Right atrium auricular region (tissue), 2 donors: Measurements from ENCODE around the gene KDM4B. TPM values are rescaled to one million over a fixed set of nuclear protein-coding genes. Genes with fewer than 3 reads are reported as not detected.

Source experiments
- DNase-seq: peaks from one replicate; pipeline ENCODE4 v3.0.0-alpha.2; 2019; ENCODE audit warnings: low spot score
- H3K27ac ChIP-seq, 2 donors: fragments of 200-600 bp; sonication (generic); 1 replicate in 1 of 2; 2 replicates in 1 of 2; pipeline ENCODE4 v1.5.1; 2016 to 2019
- H3K27me3 ChIP-seq, 2 donors: fragments of 200-600 bp; sonication (generic); one replicate each; pipeline versions ENCODE4 v1.5.1 to v1.6.0; 2017 to 2019
- H3K36me3 ChIP-seq: fragments of 200-600 bp; sonication (generic); one replicate; pipeline ENCODE4 v1.5.1; 2016
- H3K4me1 ChIP-seq, 2 donors: fragments of 200-600 bp; sonication (generic); one replicate each; pipeline versions ENCODE4 v1.5.1 to v1.6.0; 2017 to 2019
- H3K4me3 ChIP-seq, 2 donors: fragments of 200-600 bp; sonication (generic); 1 replicate in 1 of 2; 2 replicates in 1 of 2; pipeline ENCODE4 v1.5.1; 2017 to 2019; ENCODE audit warnings: mild to moderate bottlenecking in 1 of 2, moderate library complexity in 1 of 2
- H3K9me3 ChIP-seq, 2 donors: fragments of 200-600 bp; sonication (generic); one replicate each; pipeline ENCODE4 v1.5.1; 2019
- total RNA-seq, 2 donors: library from RNA; depleted of rRNA; stranded (reverse); fragments of >200 nt; gene quantifications; one replicate each; pipeline ENCODE4 v1.1.0, GENCODE V29; 2016
- TF ChIP-seq, protein P1 (sequence below), 2 donors: fragments of 200-600 bp; sonication (generic); IDR thresholded peaks; one replicate each; pipeline ENCODE4 v1.5.1; 2019; ENCODE audit warnings: antibody characterized with exemption in 2 of 2

Gene KDM4B
- total RNA-seq, 2 donors from 2014 or later: 17.6 to 26.0 TPM

DNA sequence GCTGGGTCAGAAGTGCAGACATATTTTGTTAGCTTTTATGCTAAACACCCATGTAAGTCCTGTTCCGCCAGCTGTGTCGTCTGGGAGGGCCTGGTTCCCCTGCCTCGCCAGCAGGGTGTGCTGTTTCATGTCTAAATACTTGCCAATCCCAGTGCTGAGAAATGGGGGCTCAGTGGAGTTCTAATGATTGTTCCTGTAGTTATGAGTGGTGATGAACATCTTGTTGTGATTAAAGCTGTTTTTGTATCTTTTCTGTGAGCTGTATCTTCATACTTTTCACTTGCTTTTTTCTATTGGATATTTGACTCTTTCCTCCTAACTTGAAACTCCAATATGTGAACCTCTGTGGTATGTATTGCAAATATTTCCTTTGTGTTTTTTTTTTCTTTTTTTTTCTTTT, 32.7 kb downstream of the KDM4B start:
- no peak overlapping the region for H3K4me3 ChIP-seq
- TF ChIP-seq, protein P1, sequence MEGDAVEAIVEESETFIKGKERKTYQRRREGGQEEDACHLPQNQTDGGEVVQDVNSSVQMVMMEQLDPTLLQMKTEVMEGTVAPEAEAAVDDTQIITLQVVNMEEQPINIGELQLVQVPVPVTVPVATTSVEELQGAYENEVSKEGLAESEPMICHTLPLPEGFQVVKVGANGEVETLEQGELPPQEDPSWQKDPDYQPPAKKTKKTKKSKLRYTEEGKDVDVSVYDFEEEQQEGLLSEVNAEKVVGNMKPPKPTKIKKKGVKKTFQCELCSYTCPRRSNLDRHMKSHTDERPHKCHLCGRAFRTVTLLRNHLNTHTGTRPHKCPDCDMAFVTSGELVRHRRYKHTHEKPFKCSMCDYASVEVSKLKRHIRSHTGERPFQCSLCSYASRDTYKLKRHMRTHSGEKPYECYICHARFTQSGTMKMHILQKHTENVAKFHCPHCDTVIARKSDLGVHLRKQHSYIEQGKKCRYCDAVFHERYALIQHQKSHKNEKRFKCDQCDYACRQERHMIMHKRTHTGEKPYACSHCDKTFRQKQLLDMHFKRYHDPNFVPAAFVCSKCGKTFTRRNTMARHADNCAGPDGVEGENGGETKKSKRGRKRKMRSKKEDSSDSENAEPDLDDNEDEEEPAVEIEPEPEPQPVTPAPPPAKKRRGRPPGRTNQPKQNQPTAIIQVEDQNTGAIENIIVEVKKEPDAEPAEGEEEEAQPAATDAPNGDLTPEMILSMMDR (IDR thresholded peaks at IDR 0.05): peak; percentile 34 to 65
- no peak for DNase-seq
- no peak overlapping the region for H3K27ac ChIP-seq
- peaks cover 11% of the 10 kb centered on the region for H3K36me3 ChIP-seq
- H3K27me3 ChIP-seq: no peaks in the 10 kb centered on the region
- no peaks in the 10 kb centered on the region for H3K9me3 ChIP-seq
- H3K4me1 ChIP-seq: peaks cover 0 to 12% of the 10 kb centered on the region in 2 donors

DNA sequence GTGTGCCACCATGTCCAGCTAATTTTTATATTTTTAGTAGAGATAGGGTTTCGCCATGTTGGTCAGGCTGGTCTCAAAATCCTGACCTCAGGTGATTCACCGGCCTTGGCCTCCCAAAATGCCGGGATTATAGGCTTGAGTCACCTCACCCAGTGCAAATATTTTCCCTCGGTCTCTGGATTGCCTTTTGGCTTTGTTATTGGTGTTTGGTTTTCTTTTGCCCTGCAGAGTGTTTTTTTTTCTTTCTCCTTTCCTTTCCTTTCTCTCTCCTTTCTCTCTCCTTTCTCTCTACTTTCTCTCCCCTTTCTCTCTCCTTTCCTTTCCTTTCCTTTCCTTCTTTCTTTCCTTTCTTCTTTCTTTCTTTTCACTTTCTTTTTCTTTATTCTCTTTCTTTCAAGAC, 33.2 kb downstream of the KDM4B start:
- TF ChIP-seq, protein P1 (IDR thresholded peaks at IDR 0.05): no peak
- Histone ChIP-seq H3K4me1 (peaks cover 0 to 17% of the 10 kb centered on the region in 2 donors), H3K27ac (no peak overlapping the region), H3K27me3 (no peaks in the 10 kb centered on the region), H3K4me3 (no peak overlapping the region), H3K36me3 (peaks cover 11% of the 10 kb centered on the region), H3K9me3 (no peaks in the 10 kb centered on the region)
- DNase-seq: no peak

DNA sequence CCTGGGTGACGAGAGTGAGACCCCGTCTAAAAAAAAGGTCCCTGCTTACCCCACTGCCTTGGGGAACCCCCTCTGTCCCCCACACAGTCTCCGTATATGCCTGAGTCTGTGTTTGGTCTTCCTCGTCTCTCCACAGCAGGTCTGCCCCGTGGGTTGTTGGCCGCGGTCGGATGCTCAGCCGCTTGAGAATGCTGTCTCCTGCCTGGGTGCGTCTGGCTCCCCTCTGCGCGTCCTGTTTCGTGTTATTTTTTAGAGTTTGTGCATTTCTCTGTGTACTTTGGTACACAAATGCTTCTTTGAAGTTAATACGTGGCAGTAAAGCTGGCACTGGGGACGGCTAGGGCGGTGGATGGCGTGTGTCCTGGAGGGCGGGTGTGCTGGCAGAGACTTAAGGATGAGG, 34.9 kb downstream of the KDM4B start:
- H3K27me3 ChIP-seq: no peaks in the 10 kb centered on the region
- TF ChIP-seq, protein P1 (IDR thresholded peaks at IDR 0.05): no peak
- H3K36me3 ChIP-seq: no peaks in the 10 kb centered on the region
- H3K4me1 ChIP-seq: peaks cover 0 to 17% of the 10 kb centered on the region in 2 donors
- no peak overlapping the region for H3K4me3 ChIP-seq
- DNase-seq: no peak
- peaks cover 0 to 6% of the 10 kb centered on the region in 2 donors for H3K9me3 ChIP-seq
- H3K27ac ChIP-seq: no peak overlapping the region

DNA sequence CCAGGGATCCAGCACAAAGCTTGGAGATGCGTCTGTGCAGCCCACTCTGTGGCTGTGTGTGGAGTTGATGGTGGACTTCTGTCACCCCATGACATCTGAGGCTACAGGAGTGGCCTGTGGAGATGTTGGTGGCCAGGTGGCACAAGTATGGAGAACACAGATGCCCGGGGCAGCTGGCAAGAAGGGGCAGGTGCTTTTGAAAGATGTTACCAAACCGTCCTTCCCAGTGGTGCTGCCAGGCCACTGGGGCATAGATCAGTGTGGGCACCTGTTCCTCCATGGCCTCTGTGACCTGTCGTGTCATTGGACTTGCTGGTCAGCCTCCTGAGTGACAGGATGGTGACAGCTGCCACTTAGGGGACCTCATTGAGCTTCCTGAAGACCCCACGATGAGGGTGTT, 36.2 kb downstream of the KDM4B start:
- H3K36me3 ChIP-seq: no peaks in the 10 kb centered on the region
- TF ChIP-seq, protein P1 (IDR thresholded peaks at IDR 0.05): no peak
- peaks cover 0 to 6% of the 10 kb centered on the region in 2 donors for H3K9me3 ChIP-seq
- no peak overlapping the region for H3K4me3 ChIP-seq
- peak overlapping the region in 1 of 2 donors; percentile 53 for H3K27ac ChIP-seq
- no peak for DNase-seq
- no peaks in the 10 kb centered on the region for H3K27me3 ChIP-seq
- peaks cover 0 to 17% of the 10 kb centered on the region in 2 donors for H3K4me1 ChIP-seq

DNA sequence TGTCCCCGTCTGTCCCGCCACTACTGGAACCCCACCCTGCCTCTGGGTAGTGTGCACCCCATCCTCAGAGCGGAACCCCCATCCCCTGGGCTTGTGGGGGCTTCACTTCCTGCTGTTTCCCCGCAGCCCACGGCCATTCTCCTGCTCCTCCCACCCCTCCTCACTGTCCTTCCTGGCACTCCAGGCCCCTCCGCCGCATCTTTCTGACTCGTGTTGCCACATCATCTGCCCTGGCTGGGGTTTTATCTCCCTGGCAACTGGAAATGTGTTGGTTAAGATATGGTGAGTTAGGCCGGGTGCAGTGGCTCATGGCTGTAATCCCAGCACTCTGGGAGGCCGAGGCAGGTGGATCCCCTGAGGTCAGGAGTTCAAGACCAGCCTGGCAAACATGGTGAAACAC, 37.3 kb downstream of the KDM4B start:
- DNase-seq: no peak

More for the DNA sequence above, 37.3 kb downstream of the KDM4B start:
- TF ChIP-seq, protein P1 (IDR thresholded peaks at IDR 0.05): no peak
- H3K27me3 ChIP-seq: no peaks in the 10 kb centered on the region
- H3K27ac ChIP-seq: peak overlapping the region in 1 of 2 donors; percentile 53
- no peak overlapping the region for H3K4me3 ChIP-seq
- H3K4me1 ChIP-seq: peaks cover 0 to 19% of the 10 kb centered on the region in 2 donors
- no peaks in the 10 kb centered on the region for H3K36me3 ChIP-seq
- H3K9me3 ChIP-seq: peaks cover 0 to 6% of the 10 kb centered on the region in 2 donors
